Loucy (cell line): ENCODE measurements around the gene TXNL1.
A peak's percentile ranks its signal among the peaks of the same experiment; 100 is the strongest.

Experiments
- H2AFZ ChIP-seq: fragments of 200-600 bp; sonication (generic); 2 replicates; pipeline ENCODE4 v1.6.0; 2016; ENCODE audit warnings: antibody characterized with exemption, mild to moderate bottlenecking, low read length, moderate library complexity
- H3F3A ChIP-seq: fragments of 200-600 bp; 2 replicates; pipeline ENCODE4 v1.6.0; 2016; ENCODE audit warnings: antibody characterized with exemption, low read depth, mild to moderate bottlenecking
- H3K27me3 ChIP-seq: fragments of 200-600 bp; sonication (generic); 2 replicates; pipeline ENCODE4 v1.6.1; 2014; ENCODE audit warnings: low read length, mild to moderate bottlenecking; ENCODE audit not compliant: insufficient read depth, poor library complexity, severe bottlenecking
- H3K36me3 ChIP-seq: fragments of 200-600 bp; sonication (generic); 2 replicates; pipeline ENCODE4 v1.6.1; 2016; ENCODE audit warnings: low read length; ENCODE audit not compliant: insufficient read depth
- H3K4me1 ChIP-seq: fragments of 200-600 bp; sonication (generic); 2 replicates; pipeline ENCODE4 v1.5.1; 2014; ENCODE audit warnings: low read length, mild to moderate bottlenecking; ENCODE audit not compliant: insufficient read depth, poor library complexity, severe bottlenecking
- H3K4me2 ChIP-seq: fragments of 200-600 bp; sonication (generic); 2 replicates; pipeline ENCODE4 v1.6.0; 2014; ENCODE audit warnings: antibody characterized with exemption, low read length, low read depth, mild to moderate bottlenecking; ENCODE audit not compliant: poor library complexity, severe bottlenecking
- H3K4me3 ChIP-seq: fragments of 200-600 bp; sonication (generic); 2 replicates; pipeline ENCODE4 v1.5.1; 2014; ENCODE audit warnings: low read length, mild to moderate bottlenecking, mixed read lengths; ENCODE audit not compliant: poor library complexity, severe bottlenecking
- H3K79me2 ChIP-seq: fragments of 200-600 bp; sonication (generic); 2 replicates; pipeline ENCODE4 v1.6.1; 2014; ENCODE audit warnings: low read length; ENCODE audit not compliant: insufficient read depth
- H3K9ac ChIP-seq: fragments of 200-600 bp; sonication (generic); 2 replicates; pipeline ENCODE4 v1.6.0; 2014; ENCODE audit warnings: mild to moderate bottlenecking, low read depth, low read length, moderate library complexity; ENCODE audit not compliant: poor library complexity, severe bottlenecking
- H3K9me2 ChIP-seq: fragments of 200-600 bp; sonication (generic); replicated peaks from 2 replicates; pipeline ENCODE4 v1.6.1; 2016; ENCODE audit warnings: low read depth, low read length, mixed read lengths
- H3K9me3 ChIP-seq: fragments of 200-600 bp; sonication (generic); 2 replicates; pipeline ENCODE4 v1.6.1; 2014; ENCODE audit warnings: mild to moderate bottlenecking, antibody characterized with exemption, low read length, low read depth; ENCODE audit not compliant: insufficient read depth
- H4K20me1 ChIP-seq: fragments of 200-600 bp; sonication (generic); 2 replicates; pipeline ENCODE4 v1.6.0; 2014; ENCODE audit warnings: antibody characterized with exemption, low read length, mild to moderate bottlenecking; ENCODE audit not compliant: insufficient read depth, poor library complexity, severe bottlenecking
- EZH2phosphoT487 ChIP-seq: fragments of 200-600 bp; IDR thresholded peaks from 2 replicates; pipeline ENCODE4 v1.6.1; 2018; ENCODE audit warnings: antibody characterized with exemption, mild to moderate bottlenecking, moderate library complexity, borderline replicate concordance
- TF ChIP-seq, protein P1 (sequence below): fragments of 200-600 bp; sonication (generic); conservative IDR thresholded peaks from 2 replicates; pipeline ENCODE4 v1.5.1; 2014; ENCODE audit warnings: mild to moderate bottlenecking, antibody characterized with exemption, low read length

TXNL1 gene

DNA sequence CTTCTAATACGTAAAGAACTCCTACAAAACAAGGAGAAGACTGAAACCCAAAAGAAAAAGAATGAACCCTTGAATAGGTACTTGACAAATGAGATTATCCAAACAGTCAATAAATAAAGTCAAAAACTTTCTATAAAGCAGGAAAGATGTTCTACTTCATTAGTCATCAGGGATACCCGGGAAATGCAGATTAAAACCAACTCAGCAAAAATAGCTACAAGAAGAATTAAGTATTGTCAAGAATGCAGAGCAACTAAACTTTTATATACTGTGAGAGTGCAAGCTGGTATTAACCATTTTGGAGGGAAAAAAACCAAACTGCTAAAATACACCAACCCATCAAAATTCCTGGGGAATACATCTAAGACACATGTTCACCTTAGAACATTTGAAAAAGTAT, 10.4 kb downstream of the TXNL1 start:
- Histone ChIP-seq H3K4me2 (peak overlapping the region; percentile 68), H3K9me3 (no peaks in the 10 kb centered on the region), H2AFZ (no peak overlapping the region), H3F3A (no peaks in the 10 kb centered on the region), H3K9ac (no peak overlapping the region), H3K36me3 (peaks cover 26% of the 10 kb centered on the region; the same call in 1 of the 2 replicates), H3K9me2 (no peaks in the 10 kb centered on the region), H3K4me1 (peaks cover 47% of the 10 kb centered on the region), H3K27me3 (no peaks in the 10 kb centered on the region), H3K4me3 (no peak overlapping the region), H4K20me1 (peaks cover 72% of the 10 kb centered on the region), H3K79me2 (peaks cover 88% of the 10 kb centered on the region)
- TF ChIP-seq, protein P1, sequence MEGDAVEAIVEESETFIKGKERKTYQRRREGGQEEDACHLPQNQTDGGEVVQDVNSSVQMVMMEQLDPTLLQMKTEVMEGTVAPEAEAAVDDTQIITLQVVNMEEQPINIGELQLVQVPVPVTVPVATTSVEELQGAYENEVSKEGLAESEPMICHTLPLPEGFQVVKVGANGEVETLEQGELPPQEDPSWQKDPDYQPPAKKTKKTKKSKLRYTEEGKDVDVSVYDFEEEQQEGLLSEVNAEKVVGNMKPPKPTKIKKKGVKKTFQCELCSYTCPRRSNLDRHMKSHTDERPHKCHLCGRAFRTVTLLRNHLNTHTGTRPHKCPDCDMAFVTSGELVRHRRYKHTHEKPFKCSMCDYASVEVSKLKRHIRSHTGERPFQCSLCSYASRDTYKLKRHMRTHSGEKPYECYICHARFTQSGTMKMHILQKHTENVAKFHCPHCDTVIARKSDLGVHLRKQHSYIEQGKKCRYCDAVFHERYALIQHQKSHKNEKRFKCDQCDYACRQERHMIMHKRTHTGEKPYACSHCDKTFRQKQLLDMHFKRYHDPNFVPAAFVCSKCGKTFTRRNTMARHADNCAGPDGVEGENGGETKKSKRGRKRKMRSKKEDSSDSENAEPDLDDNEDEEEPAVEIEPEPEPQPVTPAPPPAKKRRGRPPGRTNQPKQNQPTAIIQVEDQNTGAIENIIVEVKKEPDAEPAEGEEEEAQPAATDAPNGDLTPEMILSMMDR: no peak
- TF ChIP-seq EZH2phosphoT487: no peak

GRCh38 chr18:56615738-56616520, 22.5 kb downstream of the TXNL1 start:
- no peaks in the 10 kb centered on the region for H3F3A ChIP-seq
- no peaks in the 10 kb centered on the region for H3K79me2 ChIP-seq
- H2AFZ ChIP-seq: no peak overlapping the region
- H3K4me3 ChIP-seq: no peak overlapping the region
- TF ChIP-seq EZH2phosphoT487: no peak
- TF ChIP-seq, protein P1: no peak
- H3K9me3 ChIP-seq: no peaks in the 10 kb centered on the region
- no peaks in the 10 kb centered on the region for H3K9me2 ChIP-seq
- no peaks in the 10 kb centered on the region for H3K4me1 ChIP-seq
- H3K4me2 ChIP-seq: no peak overlapping the region
- peaks cover 90% of the 10 kb centered on the region for H3K36me3 ChIP-seq
- no peaks in the 10 kb centered on the region for H3K27me3 ChIP-seq
- no peaks in the 10 kb centered on the region for H4K20me1 ChIP-seq
- H3K9ac ChIP-seq: no peak overlapping the region

DNA sequence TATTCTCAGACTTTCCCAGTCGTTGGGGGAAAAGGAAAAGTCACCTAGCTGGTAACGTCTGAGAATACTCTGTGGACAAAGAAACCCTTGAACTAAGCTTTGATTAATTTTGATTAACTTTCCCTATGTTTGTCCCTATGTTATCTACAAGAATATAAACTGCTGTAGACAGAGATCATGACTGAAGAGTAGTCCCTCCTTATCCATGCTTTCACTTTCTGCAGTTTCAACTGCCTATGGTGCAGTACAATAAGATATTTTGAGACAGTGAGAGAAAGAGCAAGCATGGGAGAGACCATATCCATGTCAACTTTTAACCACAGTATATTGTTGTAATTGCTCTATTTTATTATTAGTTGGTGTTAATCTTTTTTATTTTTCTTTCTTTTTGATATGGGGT, 31.8 kb downstream of the TXNL1 start:
- H3K9me3 ChIP-seq: no peaks in the 10 kb centered on the region
- H3K36me3 ChIP-seq: peaks cover 85% of the 10 kb centered on the region
- no peak for TF ChIP-seq EZH2phosphoT487
- TF ChIP-seq, protein P1: no peak

More for the DNA sequence above, 31.8 kb downstream of the TXNL1 start:
- no peak overlapping the region for H3K4me2 ChIP-seq
- H3K27me3 ChIP-seq: no peaks in the 10 kb centered on the region
- H3K79me2 ChIP-seq: no peaks in the 10 kb centered on the region; the same call in 1 of the 2 replicates
- H2AFZ ChIP-seq: no peak overlapping the region
- H3K9me2 ChIP-seq: no peaks in the 10 kb centered on the region
- H3K4me3 ChIP-seq: no peak overlapping the region
- no peaks in the 10 kb centered on the region for H4K20me1 ChIP-seq
- no peaks in the 10 kb centered on the region for H3K4me1 ChIP-seq
- H3F3A ChIP-seq: no peaks in the 10 kb centered on the region
- H3K9ac ChIP-seq: no peak overlapping the region
